ENCODE measurements around the gene OXSR1. TPM values are rescaled to one million over a fixed set of nuclear protein-coding genes. Genes with fewer than 3 reads are reported as not detected.

The OXSR1 gene
- total and polyA plus RNA-seq, 8 donors, result 26.4 to 53.9 (median 43.0) TPM

DNA sequence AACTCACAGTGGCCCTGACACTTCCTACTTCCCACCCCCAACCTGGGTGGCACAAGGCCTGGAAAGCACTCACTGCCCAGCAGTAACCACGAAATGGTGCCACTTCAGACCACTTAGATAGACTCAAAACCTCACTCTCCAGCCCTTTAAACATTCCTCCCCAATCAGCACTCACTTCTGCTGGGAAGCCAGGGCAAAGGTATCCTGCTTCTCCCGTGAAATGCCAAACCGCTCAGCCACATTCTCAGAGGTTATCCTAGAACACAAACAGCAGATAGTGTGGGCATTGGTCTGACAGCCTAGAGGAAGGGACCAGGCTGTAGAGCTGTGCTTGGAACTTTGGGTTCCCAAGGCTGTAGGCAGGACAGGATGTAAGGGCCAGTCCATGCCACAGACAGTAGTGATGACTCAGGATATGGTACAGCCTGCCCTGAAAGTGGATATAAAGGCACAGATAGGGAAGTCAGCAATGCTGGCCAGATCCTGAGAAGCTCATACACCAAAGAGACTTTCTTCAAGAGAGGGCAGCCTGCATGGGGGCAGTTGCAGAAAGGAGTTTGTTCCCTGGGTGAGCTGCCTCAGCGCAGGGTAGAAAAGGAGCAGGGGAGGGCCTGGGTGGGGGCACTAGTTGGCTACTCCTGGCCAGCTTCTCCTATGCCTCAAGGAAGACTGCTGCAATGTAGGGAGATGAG lies 37.6 kb upstream of the OXSR1 start:
- peaks cover 8 to 34% of the 10 kb centered on the region in 2 donors for H3K4me1 ChIP-seq
- H3K27ac ChIP-seq, result peak overlapping the region; percentile 44 to 50
- peaks cover 0 to 100% of the 10 kb centered on the region in 2 donors for H3K36me3 ChIP-seq
- TF ChIP-seq, protein P1, sequence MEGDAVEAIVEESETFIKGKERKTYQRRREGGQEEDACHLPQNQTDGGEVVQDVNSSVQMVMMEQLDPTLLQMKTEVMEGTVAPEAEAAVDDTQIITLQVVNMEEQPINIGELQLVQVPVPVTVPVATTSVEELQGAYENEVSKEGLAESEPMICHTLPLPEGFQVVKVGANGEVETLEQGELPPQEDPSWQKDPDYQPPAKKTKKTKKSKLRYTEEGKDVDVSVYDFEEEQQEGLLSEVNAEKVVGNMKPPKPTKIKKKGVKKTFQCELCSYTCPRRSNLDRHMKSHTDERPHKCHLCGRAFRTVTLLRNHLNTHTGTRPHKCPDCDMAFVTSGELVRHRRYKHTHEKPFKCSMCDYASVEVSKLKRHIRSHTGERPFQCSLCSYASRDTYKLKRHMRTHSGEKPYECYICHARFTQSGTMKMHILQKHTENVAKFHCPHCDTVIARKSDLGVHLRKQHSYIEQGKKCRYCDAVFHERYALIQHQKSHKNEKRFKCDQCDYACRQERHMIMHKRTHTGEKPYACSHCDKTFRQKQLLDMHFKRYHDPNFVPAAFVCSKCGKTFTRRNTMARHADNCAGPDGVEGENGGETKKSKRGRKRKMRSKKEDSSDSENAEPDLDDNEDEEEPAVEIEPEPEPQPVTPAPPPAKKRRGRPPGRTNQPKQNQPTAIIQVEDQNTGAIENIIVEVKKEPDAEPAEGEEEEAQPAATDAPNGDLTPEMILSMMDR (IDR thresholded peaks at IDR 0.05), result no peak
- H3K27me3 ChIP-seq, result no peaks in the 10 kb centered on the region
- H3K4me3 ChIP-seq, result no peak overlapping the region
- ATAC-seq (peak; percentile 89), DNase-seq (peak in 1 of 4 donors; percentile 60)
- H3K9me3 ChIP-seq, result no peaks in the 10 kb centered on the region
- intact Hi-C loops (cut with DNase I), result loop anchor here in 1 of 2 donors (10.0 kb wide), 1 partner anchor 347 kb away; no protein-coding TSS in a partner anchor

DNA sequence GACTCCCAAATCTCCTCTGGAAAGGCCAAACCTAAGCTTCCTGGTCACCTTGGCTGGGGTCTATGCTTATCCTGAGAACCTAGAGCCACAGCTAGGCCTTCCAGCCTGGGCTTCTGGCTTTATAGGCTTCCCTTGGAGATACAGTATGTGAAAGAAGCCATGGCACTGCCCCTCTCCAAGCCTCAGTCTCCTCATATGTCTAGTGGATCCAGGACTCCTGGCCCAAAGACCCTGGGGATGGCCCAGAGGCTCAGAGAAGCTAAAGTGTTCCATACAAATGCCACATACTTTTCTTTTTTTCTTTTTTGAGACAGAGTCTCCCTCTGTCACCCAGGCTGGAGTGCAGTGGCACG lies 37.1 kb upstream of the OXSR1 start:
- TF ChIP-seq, protein P1 (IDR thresholded peaks at IDR 0.05), result no peak
- no peaks in the 10 kb centered on the region for H3K9me3 ChIP-seq
- no peaks in the 10 kb centered on the region for H3K27me3 ChIP-seq
- H3K4me1 ChIP-seq, result peaks cover 8 to 37% of the 10 kb centered on the region in 2 donors
- intact Hi-C loops (cut with DNase I), result loop anchor here in 1 of 2 donors (10.0 kb wide), 1 partner anchor 347 kb away; no protein-coding TSS in a partner anchor
- H3K4me3 ChIP-seq, result no peak overlapping the region
- peaks cover 0 to 100% of the 10 kb centered on the region in 2 donors for H3K36me3 ChIP-seq
- DNase-seq, result no peak
- peak overlapping the region; percentile 2 to 44 for H3K27ac ChIP-seq
- no peak for ATAC-seq

DNA sequence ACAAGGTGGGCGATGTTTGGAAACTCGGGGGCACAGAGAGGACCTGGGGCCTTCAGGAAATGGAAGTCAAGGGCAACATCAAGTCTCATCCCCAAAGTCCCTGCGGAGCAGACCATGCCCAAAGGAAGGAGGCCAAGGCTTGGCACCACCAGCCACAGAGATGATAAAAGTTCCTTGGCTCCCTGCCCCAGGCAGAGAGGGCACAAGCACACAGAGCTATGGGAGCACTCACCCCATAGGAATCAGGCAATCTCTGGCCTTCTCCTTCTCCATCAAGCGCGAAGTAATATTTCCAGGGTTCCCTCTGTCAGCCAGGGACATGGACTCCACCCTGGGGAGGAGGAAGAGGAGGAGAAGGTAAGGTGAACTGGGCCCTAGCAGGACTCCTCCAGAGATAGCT lies 36.3 kb upstream of the OXSR1 start:
- DNase-seq, result peak in 1 of 4 donors; percentile 14
- no peaks in the 10 kb centered on the region for H3K27me3 ChIP-seq
- no peak for ATAC-seq
- H3K36me3 ChIP-seq, result peaks cover 0 to 100% of the 10 kb centered on the region in 2 donors
- H3K27ac ChIP-seq, result peak overlapping the region in 1 of 2 donors; percentile 2
- H3K4me1 ChIP-seq, result peaks cover 11 to 41% of the 10 kb centered on the region in 2 donors
- intact Hi-C loops (cut with DNase I), result loop anchor here in 1 of 2 donors (10.0 kb wide), 1 partner anchor 346 kb away; no protein-coding TSS in a partner anchor
- no peak overlapping the region for H3K4me3 ChIP-seq
- TF ChIP-seq, protein P1 (IDR thresholded peaks at IDR 0.05), result no peak
- H3K9me3 ChIP-seq, result no peaks in the 10 kb centered on the region

DNA sequence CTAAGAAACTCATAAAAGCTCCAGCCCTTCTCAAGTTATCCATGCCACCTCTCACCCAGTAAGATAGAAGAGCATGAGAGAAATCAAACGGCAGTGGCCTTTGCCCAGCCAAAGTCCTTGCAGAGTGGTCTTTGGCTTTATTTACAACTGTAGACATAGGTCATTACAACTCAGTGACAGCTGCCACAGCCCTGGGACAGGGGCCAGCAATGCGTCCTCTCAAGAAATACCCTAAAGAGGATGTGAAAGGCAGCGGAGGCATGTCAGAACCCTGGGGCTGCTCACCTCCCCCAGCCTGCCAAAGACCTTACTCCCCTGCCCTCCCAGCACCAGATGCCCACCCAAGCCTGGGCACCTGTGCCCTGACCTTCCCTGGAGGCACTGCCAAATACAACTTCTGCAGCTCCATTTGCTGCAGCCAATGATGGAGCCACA lies 34.7 kb upstream of the OXSR1 start:
- Histone ChIP-seq H3K36me3 (peaks cover 0 to 86% of the 10 kb centered on the region in 2 donors), H3K4me3 (no peak overlapping the region), H3K27me3 (no peaks in the 10 kb centered on the region), H3K27ac (no peak overlapping the region), H3K4me1 (peaks cover 21 to 57% of the 10 kb centered on the region in 2 donors), H3K9me3 (no peaks in the 10 kb centered on the region)
- TF ChIP-seq, protein P1 (IDR thresholded peaks at IDR 0.05), result no peak
- peak in 1 of 4 donors; percentile 15 for DNase-seq
- intact Hi-C loops (cut with DNase I), result loop anchor here in 1 of 2 donors (10.0 kb wide), 1 partner anchor 94 kb away; no protein-coding TSS in a partner anchor
- no peak for ATAC-seq

DNA sequence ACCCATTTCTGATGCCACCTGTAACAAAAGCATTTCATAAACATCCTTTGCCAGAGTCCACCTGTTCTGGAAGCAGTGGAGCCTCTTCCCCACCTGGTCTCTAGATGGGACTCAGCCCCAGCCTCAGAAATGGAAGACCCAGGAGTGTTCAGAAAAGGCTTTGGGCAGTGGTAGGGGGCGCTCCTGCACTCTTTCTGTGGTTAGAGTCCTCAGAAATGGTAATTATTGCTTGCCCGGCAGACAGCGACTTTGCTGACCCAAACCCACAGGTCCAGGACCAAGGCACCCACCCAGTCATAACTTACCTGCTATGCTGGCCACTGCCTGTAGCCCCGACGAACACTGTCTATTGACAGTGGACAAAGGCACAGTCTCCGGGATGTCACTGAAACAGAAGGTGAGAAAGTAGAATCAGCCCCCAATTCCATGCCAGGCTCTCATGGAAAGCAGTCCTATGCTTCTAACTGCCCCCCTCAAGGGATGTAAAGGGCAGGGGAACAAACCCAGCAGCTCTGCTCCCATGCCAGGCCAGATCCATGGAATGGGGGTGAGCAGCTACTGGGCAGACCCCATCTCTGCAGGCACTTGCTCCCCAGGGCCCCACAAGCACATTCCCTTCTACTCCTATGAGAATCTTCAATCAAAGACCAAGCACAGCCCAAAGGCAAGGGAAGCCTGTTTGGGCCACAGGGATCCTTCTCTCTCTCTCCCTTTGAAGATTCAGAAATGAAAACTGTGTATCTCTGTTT lies 33.5 kb upstream of the OXSR1 start:
- TF ChIP-seq, protein P1 (IDR thresholded peaks at IDR 0.05), result peak in 1 of 2 donors; percentile 15
- DNase-seq (peak in 2 of 4 donors; percentile 21 to 35), ATAC-seq (no peak)
- Histone ChIP-seq H3K4me3 (no peak overlapping the region), H3K4me1 (peaks cover 25 to 61% of the 10 kb centered on the region in 2 donors), H3K27me3 (no peaks in the 10 kb centered on the region), H3K27ac (peak overlapping the region in 1 of 2 donors; percentile 58), H3K36me3 (peaks cover 0 to 74% of the 10 kb centered on the region in 2 donors), H3K9me3 (no peaks in the 10 kb centered on the region)
- intact Hi-C loops (cut with DNase I), result loop anchor here in 1 of 2 donors (10.0 kb wide), 1 partner anchor 93 kb away; no protein-coding TSS in a partner anchor
